ENCODE data around the gene LXN.
A peak's percentile ranks its signal among the peaks of the same experiment; 100 is the strongest.

Gene LXN

GRCh38 chr3:158663832-158664231 lies 8.6 kb downstream of the LXN start:
- H3K36me3 Mint-ChIP-seq (ENCODE audit: low read depth), result peaks cover 27% of the 10 kb centered on the region
- no peaks in the 10 kb centered on the region for H3K9me3 Mint-ChIP-seq
- H3K27me3 Mint-ChIP-seq (ENCODE audit: low read depth, poor library complexity), result no peaks in the 10 kb centered on the region
- H3K4me1 Mint-ChIP-seq, result no peaks in the 10 kb centered on the region
- TF ChIP-seq, protein P1, sequence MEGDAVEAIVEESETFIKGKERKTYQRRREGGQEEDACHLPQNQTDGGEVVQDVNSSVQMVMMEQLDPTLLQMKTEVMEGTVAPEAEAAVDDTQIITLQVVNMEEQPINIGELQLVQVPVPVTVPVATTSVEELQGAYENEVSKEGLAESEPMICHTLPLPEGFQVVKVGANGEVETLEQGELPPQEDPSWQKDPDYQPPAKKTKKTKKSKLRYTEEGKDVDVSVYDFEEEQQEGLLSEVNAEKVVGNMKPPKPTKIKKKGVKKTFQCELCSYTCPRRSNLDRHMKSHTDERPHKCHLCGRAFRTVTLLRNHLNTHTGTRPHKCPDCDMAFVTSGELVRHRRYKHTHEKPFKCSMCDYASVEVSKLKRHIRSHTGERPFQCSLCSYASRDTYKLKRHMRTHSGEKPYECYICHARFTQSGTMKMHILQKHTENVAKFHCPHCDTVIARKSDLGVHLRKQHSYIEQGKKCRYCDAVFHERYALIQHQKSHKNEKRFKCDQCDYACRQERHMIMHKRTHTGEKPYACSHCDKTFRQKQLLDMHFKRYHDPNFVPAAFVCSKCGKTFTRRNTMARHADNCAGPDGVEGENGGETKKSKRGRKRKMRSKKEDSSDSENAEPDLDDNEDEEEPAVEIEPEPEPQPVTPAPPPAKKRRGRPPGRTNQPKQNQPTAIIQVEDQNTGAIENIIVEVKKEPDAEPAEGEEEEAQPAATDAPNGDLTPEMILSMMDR (IDR thresholded peaks at IDR 0.05), result no peak
- H3K4me3 Mint-ChIP-seq, result no peak overlapping the region
- no peak for DNase-seq
- no peak overlapping the region for H3K27ac Mint-ChIP-seq

DNA sequence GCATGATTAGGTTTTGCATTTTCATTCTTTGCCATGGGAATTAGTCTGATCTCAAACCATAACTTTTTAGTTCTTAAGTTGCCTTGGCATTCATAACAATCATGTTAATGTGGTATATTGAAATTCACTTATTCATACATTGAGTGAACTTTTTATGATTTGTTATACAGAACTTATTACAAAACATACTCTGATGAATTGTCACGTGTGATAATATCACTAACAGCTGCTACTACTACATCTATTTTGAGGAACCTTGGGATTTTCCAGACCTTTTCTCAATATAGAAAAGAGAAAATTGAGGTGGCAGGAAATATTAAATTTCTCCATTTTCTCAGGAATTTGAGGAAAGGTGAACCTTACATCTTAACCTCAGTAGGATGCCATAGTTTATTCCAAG lies 9.2 kb downstream of the LXN start:
- Mint-ChIP-seq H3K27me3 (ENCODE audit: low read depth, poor library complexity) (no peaks in the 10 kb centered on the region), H3K9me3 (no peaks in the 10 kb centered on the region), H3K4me3 (no peak overlapping the region), H3K4me1 (no peaks in the 10 kb centered on the region), H3K27ac (no peak overlapping the region), H3K36me3 (ENCODE audit: low read depth) (peaks cover 22% of the 10 kb centered on the region)
- DNase-seq, result no peak
- TF ChIP-seq, protein P1 (IDR thresholded peaks at IDR 0.05), result no peak

DNA sequence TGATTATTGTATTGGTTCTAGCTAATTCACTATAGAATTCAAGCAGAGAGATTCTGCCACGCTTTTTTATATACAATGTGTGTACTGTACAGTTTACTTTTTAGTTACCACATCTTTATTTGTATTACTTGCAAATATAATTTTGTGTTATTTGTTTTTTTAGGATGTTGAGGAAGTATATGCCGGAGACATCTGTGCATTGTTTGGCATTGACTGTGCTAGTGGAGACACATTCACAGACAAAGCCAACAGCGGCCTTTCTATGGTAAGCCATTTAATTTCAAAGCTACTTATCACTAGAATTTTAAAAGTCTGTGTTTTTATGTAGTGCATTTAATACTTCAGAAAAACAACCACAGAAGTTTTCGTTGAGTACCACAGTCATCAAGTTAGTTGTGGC lies 11.7 kb downstream of the LXN start:
- Mint-ChIP-seq H3K27ac (no peak overlapping the region), H3K9me3 (no peaks in the 10 kb centered on the region), H3K36me3 (ENCODE audit: low read depth) (peaks cover 21% of the 10 kb centered on the region), H3K27me3 (ENCODE audit: low read depth, poor library complexity) (no peaks in the 10 kb centered on the region), H3K4me3 (no peak overlapping the region), H3K4me1 (no peaks in the 10 kb centered on the region)
- TF ChIP-seq, protein P1 (IDR thresholded peaks at IDR 0.05), result no peak
- no peak for DNase-seq

GRCh38 chr3:158659454-158660237 lies 12.8 kb downstream of the LXN start:
- no peak overlapping the region for H3K27ac Mint-ChIP-seq
- peaks cover 21% of the 10 kb centered on the region for H3K36me3 Mint-ChIP-seq (ENCODE audit: low read depth)
- no peaks in the 10 kb centered on the region for H3K27me3 Mint-ChIP-seq (ENCODE audit: low read depth, poor library complexity)

DNA sequence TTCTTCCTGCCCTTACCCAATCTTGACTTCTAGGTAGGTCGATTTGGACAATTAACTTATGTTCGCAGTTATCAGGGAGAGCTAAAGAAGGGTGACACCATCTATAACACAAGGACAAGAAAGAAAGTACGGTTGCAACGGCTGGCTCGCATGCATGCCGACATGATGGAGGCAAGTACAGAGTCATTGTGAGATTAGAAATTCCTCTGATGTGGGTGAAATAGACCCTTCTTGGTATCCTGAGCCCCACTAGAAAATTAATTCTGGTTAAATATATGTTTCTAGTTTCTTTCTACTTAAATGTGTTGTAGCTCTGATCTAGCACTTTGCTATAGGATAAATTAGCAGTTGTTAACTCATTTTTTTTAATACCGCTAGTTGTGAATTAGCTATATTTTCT lies 13.6 kb downstream of the LXN start:
- Mint-ChIP-seq H3K4me1 (no peaks in the 10 kb centered on the region), H3K9me3 (no peaks in the 10 kb centered on the region), H3K36me3 (ENCODE audit: low read depth) (peaks cover 15% of the 10 kb centered on the region), H3K4me3 (no peak overlapping the region), H3K27me3 (ENCODE audit: low read depth, poor library complexity) (no peaks in the 10 kb centered on the region), H3K27ac (no peak overlapping the region)
- TF ChIP-seq, protein P1 (IDR thresholded peaks at IDR 0.05), result no peak
- DNase-seq, result no peak

More at GRCh38 chr3:158659454-158660237, 12.8 kb downstream of the LXN start:
- H3K4me3 Mint-ChIP-seq, result no peak overlapping the region
- DNase-seq, result peak; percentile 49
- TF ChIP-seq, protein P1 (IDR thresholded peaks at IDR 0.05), result peak; percentile 54
- no peaks in the 10 kb centered on the region for H3K9me3 Mint-ChIP-seq
- no peaks in the 10 kb centered on the region for H3K4me1 Mint-ChIP-seq

GRCh38 chr3:158652463-158652862 lies 20.0 kb downstream of the LXN start:
- Mint-ChIP-seq H3K4me1 (no peaks in the 10 kb centered on the region), H3K9me3 (no peaks in the 10 kb centered on the region), H3K4me3 (no peak overlapping the region), H3K36me3 (ENCODE audit: low read depth) (peaks cover 34% of the 10 kb centered on the region), H3K27ac (no peak overlapping the region), H3K27me3 (ENCODE audit: low read depth, poor library complexity) (no peaks in the 10 kb centered on the region)
- TF ChIP-seq, protein P1 (IDR thresholded peaks at IDR 0.05), result no peak
- no peak for DNase-seq

All from nephron progenitor cell (in vitro differentiated cells).